GM12873 (cell line): ENCODE data around the gene IPO4.

Source experiments
- TF ChIP-seq, protein P1 (sequence below): IDR thresholded peaks from 2 replicates; pipeline ENCODE4 v1.5.1; 2012; ENCODE audit warnings: low read depth, mild to moderate bottlenecking, moderate library complexity, low read length, control low read depth; ENCODE audit not compliant: insufficient read depth; ENCODE audit errors: missing control alignments

IPO4 gene

DNA sequence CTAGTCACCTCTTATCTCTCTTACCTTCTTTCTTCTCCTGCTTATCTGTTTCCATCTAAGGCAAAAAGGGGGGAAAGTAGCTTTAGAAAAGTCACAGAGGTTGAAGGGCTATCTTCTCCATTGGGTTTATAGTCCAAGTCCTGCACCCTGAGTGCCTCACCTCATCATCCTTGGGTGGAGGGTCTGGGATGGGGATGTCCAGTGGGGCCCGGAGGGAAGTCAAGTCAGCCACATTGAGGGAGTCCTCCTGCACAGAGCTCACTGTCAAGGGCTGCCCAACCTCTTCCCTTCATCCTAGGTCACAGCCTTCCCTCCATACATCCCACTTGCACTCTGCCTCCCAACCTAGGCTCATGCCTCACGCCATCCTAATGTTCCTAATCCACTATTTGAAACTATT is 43.4 kb downstream of the IPO4 start:
- TF ChIP-seq, protein P1, sequence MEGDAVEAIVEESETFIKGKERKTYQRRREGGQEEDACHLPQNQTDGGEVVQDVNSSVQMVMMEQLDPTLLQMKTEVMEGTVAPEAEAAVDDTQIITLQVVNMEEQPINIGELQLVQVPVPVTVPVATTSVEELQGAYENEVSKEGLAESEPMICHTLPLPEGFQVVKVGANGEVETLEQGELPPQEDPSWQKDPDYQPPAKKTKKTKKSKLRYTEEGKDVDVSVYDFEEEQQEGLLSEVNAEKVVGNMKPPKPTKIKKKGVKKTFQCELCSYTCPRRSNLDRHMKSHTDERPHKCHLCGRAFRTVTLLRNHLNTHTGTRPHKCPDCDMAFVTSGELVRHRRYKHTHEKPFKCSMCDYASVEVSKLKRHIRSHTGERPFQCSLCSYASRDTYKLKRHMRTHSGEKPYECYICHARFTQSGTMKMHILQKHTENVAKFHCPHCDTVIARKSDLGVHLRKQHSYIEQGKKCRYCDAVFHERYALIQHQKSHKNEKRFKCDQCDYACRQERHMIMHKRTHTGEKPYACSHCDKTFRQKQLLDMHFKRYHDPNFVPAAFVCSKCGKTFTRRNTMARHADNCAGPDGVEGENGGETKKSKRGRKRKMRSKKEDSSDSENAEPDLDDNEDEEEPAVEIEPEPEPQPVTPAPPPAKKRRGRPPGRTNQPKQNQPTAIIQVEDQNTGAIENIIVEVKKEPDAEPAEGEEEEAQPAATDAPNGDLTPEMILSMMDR: no peak

DNA sequence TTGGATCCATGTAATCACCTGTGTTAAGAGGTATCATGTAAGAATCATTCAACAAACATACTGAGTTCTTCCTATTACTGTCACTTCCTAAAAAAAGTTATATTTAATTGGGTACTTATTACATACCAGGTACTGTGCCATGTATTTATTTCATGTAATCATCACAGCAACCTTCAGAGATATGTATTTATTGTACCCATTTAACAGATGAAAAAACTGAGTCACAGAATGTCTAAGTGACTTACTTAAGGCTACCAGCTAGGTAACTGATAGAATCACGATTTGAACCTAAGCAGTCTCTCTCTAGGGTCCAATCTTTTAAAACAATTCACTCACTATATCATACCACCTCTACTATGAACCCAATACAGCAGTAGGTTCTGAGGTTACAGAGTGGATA is 44.2 kb downstream of the IPO4 start:
- TF ChIP-seq, protein P1: no peak

DNA sequence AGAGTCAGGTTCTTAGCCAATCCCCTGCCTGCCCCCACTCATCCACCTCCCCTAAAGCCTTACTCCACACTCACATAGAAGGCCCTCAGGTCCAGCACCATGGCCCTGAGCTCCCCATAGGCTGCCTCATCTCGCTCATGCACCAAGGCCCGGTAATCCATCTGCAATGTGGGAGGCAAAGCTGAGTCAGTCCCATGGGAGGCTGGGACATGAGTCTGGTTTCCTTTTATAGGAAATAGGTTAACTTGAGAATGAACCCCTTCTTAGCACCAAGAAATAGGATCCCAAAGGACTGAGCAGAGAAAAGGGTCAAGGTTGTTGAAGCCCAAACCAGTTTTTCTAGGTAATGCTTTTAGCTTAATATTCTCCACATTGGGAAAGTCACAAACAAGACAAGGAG is 45.1 kb downstream of the IPO4 start:
- TF ChIP-seq, protein P1: no peak

DNA sequence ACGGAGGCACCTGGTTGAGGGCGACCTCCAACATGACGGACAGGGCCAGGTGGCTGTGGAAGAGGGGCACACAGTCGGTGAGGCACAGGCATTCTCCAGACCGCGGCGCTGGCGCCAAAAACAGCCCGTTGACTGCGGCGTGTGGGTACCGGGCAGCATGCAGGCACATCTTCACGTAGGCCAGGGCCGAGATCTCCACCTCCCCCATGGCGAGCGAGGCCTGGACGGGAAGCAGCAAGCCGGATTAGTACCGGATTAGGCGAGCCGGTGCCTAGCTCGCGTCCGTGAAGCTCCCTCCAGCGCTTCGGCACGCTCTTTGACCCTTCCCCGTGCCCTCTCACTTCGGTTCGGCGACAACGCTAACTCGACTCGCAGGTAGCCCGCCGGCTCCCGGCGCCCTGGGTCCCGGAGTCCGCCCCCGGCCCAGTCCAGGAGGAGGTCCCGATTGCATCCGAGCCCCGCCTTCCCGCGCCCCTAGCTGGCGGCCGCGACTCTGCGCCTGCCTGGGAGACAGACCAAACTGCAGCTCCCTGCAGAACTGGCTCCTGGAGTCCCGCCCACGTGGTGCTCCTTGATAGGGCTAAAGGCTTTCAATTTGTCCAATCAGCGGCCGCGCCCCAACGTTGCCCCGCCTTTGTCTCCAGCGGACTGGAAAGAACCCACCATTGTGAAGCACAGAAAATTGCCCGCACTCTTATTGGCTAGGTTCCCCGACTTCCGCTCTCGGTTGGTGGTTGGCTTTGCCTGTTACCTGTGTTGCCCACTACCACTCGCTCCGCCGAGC is 47.3 kb downstream of the IPO4 start, which contains the start of gene EMC9:
TSS of gene EMC9 (minus strand) at position 495 of the 784 bp plus-strand sequence. CDS start at position 208, 287 bp downstream.
- TF ChIP-seq, protein P1: peak; percentile 44

DNA sequence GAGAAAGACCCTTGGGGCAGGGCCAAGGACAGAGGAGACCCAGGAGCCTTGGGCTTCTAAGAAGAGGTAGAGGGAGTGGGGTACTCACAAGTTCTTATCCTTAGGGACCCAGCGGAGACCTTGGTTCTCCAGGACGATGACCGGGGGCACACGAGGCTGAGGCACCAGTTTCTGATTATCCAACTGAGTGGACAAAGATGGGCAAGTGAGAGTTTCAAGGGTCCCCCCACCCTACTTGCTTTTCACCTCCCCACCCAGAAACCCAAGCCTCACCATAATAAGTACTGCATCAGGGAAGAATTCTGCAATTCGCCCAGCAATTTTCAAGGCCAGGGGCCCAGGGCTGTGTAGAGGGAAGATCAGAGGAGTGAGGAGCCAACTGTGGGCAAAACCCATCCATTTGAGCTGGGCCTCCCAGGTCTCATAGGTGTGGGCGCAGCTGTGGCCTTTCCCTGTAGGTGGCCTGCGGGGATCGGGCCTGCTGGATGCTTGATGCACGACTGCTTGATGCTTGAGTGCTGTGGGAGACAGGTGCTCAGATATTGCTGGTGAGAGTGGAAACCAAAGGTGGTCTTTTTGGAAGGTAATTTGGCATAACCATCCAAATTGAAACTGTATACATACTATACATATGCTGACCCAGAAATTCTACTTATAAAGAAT is 49.2 kb downstream of the IPO4 start:
- TF ChIP-seq, protein P1: peak; percentile 26

DNA sequence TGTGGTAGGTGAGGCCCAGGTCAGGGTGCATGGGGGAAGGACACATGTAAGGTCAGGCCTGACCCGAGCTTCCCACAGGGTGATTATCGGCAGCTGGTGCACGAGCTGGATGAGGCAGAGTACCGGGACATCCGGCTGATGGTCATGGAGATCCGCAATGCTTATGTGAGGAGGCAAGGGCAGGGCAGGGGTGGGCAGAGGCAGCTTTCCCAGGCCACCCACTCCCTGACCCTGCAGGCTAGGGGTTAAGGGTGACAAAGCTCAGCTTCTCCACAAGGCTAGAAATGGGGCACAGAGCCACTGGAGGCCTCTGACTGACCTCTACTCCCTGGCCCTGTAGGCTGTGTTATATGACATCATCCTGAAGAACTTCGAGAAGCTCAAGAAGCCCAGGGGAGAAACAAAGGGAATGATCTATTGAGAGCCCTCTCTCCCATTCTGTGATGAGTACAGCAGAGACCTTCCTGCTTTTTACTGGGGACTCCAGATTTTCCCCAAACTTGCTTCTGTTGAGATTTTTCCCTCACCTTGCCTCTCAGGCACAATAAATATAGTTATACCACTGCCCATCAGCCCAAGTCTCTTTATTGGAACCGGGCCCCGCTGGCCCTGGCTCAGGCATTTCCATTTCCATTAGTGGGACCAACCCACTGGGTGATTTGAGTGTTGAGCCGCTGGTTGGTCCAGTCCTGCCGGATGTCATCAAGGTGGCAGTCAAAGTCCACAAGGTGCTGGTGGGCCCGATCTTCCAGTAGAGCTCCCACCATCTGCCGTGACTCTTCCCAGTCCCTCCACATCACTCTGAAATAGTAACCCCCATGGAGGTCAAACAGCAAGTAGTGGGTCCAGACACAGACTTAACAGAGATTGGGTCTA is 50.0 kb downstream of the IPO4 start:
- TF ChIP-seq, protein P1: no peak
